ENCODE results near the gene ATG4C.
"Not testable (repeated sequence)": the region's sequence is repeated elsewhere in the genome, so short reads cannot be mapped to it uniquely, and the experiment has no call there.

Gene ATG4C

GRCh38 chr1:62783736-62784508 is at the start of gene ATG4C:
Gene ATG4C, plus strand, starts transcription at chr1:62784132. Its CDS starts 19,655 bp downstream, at chr1:62803787.
- peak; percentile 90 to 94 for DNase-seq

- no peak for DNase-seq
Measured at GRCh38 chr1:62735491-62736171, 48.3 kb upstream of the ATG4C start.

GRCh38 chr1:62740701-62741100 is 43.2 kb upstream of the ATG4C start:
- peak; percentile 17 to 29 for DNase-seq

- no peak for DNase-seq
Measured at GRCh38 chr1:62744611-62745577, 39.0 kb upstream of the ATG4C start.

GRCh38 chr1:62746086-62746808 is 37.7 kb upstream of the ATG4C start:
- peak; percentile 50 to 68 for DNase-seq

DNA sequence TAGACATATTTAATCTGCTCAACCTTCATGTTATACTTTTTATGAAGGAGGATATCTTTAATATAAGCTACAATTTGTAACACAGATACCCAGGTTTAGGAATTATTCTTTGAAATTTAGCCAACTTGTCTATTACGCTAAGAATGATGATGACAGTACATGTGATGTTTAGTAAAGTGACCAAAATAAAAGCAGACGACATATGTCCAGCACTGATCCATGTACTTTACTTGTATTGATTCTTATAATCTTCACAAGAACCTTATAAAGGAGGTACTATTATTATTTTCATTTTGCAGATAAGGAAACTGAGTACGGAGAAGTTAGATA is 37.2 kb upstream of the ATG4C start:
- DNase-seq, result no peak

DNA sequence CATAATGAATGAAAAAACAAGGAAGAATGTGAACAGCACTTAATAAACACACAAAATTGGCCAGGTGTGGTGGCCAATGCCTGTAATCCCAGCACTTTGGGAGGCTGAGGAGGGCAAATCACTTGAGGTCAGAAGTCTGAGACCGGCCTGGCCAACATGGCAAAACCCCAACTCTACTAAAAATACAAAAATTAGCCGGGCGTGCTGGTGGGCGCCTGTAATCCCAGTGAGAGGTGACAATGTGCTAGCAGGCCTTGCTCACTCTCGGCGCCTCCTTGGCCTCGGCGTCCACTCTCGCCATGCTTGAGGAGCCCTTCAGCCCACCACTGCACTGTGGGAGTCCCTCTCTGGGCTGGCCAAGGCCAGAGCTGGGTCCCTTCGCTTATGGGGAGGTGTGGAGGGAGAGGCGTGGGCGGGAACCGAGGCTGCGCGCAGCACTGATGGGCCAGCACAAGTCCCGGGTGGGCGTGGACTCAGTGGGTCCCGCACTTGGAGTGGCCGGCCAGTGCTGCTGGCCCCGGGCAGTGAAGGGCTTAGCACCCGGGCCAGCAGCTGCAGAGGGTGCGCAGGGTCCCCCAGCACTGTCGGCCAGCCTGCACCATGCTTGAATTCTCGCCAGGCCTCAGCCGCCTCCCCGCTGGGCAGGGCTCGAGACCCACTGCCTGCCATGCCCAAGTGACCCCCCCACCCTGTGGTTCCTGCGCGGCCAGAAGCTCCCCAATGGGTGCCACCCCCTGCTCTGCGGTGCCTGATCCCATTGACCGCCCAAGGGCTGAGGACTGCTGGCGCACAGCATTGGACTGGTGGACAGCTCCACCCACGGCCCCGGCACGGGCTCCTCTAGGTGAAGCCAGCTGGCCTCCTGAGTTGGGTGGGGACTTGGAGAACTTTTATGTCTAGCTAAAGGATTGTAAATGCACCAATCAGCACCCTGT is 30.6 kb upstream of the ATG4C start:
- DNase-seq, result no peak

GRCh38 chr1:62754938-62755337 is 29.0 kb upstream of the ATG4C start:
- DNase-seq, result not testable (repeated sequence)

GRCh38 chr1:62756255-62756884 is 27.6 kb upstream of the ATG4C start:
- DNase-seq, result not testable (repeated sequence)

GRCh38 chr1:62759232-62759875 is 24.6 kb upstream of the ATG4C start:
- DNase-seq, result peak; percentile 64 to 70

- DNase-seq, result peak in 1 of 2 donors; percentile 13
Measured at GRCh38 chr1:62760021-62760782, 23.7 kb upstream of the ATG4C start.

GRCh38 chr1:62761223-62761870 is 22.6 kb upstream of the ATG4C start:
- not testable (repeated sequence) for DNase-seq

GRCh38 chr1:62762027-62762426 is 21.9 kb upstream of the ATG4C start:
- not testable (repeated sequence) for DNase-seq

DNA sequence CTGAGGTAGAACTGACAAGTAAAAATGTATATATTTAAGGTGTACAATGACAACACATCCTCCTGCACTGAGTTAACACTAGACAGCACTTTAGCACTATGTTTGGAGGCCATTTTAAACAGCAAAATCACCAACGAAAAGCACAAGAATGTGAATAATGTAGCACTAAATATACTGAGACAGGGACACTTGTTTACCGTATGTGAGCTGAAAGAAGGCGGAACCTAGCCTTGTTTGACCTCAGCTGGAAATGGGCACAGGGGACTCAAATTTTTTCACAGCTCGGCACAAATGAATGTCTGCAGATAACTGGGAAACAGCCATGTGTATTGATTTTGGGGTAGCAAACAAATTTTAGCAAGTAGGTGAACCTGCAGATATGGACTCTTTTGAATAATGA is 18.0 kb upstream of the ATG4C start:
- no peak for DNase-seq

DNA sequence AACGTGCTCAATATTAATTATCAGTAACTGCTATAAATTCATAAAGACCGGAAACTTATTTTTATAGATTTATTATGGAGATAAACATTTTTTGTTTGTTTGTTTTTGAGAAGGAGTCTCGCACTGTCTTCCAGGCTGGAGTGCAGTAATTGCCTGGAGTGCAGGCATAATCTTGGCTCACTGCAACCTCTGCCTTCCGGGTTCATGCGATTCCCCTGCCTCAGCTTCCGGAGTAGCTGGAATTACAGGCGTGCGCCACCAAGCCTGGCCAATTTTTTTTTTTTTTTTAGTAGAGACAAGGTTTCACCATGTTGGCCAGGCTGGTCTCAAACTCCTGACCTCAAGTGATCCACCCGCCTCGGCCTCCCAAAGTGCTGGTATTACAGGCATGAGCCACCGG is 15.4 kb upstream of the ATG4C start:
- DNase-seq, result not testable (repeated sequence)

DNA sequence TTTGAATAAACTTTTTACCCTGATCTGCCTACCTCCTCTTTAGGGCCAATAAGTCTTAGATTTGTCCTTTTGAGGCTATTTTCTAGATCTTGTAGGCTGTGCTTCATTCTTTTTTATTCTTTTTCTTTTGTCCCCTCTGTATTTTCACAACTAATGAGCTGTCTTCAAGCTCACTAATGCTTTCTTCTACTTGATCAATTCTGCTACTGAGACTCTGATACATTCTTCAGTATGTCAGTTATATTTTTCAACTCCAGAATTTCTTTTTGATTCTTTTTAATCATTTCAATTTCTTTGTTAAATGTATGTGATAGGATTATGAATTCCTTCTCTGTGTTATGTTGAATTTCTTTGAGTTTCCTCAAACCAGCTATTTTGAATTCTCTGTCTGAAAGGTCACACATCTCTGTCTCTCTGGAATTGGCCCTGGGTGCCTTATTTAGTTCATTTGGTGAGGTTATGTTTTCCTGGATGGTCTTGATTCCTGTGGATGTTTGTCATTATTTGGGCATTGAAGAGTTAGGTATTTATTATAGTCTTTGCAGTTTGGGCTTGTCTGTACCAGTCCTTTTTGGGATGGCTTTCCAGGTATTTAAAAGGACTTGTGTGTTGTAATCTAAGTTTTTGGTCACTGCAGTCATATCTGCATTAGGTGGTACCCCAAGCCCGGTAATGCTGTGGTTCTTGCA is 11.2 kb upstream of the ATG4C start:
- no peak for DNase-seq

DNA sequence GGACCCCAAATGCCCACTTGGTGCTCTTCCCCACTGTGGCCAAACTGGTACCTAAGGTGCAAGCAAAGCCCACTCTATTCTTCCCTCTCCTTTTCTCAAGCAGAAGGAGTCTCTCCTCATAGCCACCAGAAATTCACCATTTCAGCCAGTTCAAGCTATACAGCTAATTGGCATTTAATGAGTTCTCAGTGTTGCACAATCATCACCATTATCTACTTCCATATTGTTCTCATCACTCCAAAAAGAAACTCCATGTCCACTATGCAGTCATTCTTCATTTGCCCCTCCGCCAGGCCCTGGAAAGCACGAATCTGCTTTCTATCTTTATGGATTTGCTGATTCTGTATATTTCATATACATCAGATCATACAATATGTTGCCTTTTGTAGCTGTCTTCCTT is 9.9 kb upstream of the ATG4C start:
- no peak for DNase-seq

- peak in 1 of 2 donors; percentile 6 for DNase-seq
Measured at GRCh38 chr1:62774971-62775595, 8.8 kb upstream of the ATG4C start.

Measured in inflammatory macrophage treated with lipopolysaccharide for 1 hour (primary cell).